ENCODE measurements around the gene ABCC9.

The ABCC9 gene

GRCh38 chr12:21865846-21866245, 75.4 kb downstream of the ABCC9 start:
- no peak for DNase-seq

DNA sequence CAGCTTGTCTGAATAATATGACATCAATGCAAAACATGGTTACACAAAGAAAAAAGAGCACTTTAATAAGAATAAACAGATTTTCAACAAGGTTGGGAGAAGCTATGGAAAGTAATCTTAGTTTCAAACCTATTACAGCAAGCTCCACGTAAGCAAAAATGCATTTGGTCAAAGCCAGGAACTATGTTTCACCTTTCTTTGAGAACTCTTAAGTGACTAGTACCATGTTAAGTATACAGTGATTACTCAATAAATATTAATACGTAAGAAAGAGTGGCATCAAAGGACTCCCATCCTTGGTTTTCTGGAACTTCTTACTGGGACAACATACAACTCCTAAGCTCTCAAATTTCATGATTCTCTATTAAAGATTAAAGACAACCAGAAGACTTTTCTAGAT, 80.7 kb downstream of the ABCC9 start:
- no peak for DNase-seq

DNA sequence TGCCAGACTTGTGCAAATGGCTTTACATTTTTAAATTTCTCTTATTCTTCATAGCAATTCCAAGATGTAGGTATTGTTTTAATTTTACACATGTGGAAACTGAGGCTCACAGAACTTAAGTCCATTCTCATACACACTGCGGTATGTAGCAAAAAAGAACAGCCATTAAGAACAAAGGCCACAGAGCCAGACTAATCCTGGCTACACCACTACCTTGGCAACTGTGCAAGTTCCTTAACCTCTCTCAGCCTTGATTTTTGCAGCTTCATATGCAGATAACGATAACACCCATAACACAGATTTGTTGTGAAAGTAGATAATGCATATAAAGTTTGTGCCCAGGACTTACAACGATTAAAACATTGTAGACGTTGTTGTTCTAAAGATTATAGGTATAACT, 81.1 kb downstream of the ABCC9 start:
- no peak for DNase-seq

GRCh38 chr12:21852251-21852650, 89.0 kb downstream of the ABCC9 start:
- DNase-seq, result no peak

- DNase-seq, result no peak
These were observed 90.1 kb downstream of the ABCC9 start for GRCh38 chr12:21851151-21851550.

- no peak for DNase-seq
These were observed 90.8 kb downstream of the ABCC9 start for GRCh38 chr12:21850419-21850818.

DNA sequence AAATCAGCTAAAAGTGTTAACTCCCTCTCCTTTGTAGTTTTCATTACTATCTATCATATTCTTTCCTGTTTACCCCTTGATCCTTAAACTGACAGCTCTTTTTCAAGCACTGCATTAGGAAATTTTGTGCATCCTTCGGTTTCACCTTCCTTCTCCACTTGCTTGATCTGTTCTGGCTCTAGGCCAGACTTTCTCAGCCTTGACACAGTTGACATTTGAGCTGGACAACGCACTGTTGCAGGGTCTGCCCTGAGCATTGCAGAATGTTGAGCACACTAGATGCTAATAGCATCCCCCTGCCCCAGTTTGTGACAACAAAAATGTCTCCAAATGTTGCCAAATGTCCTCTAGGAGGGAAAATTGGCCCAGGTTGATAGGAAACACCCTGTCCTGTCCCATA, 91.3 kb downstream of the ABCC9 start:
- no peak for DNase-seq

GRCh38 chr12:21848192-21848591, 93.0 kb downstream of the ABCC9 start:
- no peak for DNase-seq

GRCh38 chr12:21843795-21844194, 97.4 kb downstream of the ABCC9 start:
- no peak for DNase-seq

DNA sequence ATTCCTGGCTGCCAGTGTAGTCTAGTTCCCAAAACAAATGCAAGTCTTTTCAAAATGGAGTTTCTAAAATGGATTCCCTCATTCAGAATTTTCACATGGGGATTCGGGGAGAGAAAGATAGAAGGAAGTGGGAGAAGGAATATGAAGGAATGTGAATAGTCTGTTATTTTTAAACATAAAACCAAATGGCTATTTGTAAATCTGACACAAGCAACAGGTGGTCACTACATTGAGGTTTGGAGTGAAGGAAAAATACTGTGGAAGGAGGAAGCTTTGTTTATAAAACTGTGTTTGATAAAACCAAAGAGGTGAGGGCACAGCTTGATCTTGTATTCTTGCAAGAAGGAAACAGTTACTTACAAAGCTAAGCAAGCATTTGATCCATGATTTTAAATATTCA, 101.5 kb downstream of the ABCC9 start:
- DNase-seq, result no peak

- no peak for DNase-seq
These were observed 103.4 kb downstream of the ABCC9 start for GRCh38 chr12:21837847-21838246.

DNA sequence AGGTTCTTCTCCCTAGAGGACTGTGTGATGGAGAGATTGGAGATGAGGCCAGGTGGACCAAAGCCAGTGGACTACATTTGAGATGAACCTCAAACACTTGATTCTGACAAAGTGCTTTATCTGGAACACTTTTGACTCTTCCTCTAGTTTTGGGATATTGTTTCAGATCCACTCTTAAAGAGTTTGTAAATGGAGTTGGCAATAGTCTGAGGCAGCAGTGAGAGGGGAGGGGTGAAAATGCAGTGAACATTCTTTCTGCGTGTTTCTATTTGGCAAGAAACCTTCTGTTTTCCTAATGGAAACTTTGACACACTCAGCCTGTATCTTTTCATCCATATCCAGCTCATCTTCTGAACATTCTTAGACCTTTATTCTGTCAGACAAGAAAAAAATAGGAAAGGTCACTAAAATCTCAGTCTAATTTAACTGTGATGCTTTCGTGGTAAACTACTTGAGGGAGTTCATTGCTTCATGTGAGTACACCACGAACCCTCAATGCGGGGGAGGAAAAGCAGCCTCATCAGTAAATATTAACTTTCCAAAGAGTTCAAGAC, 109.4 kb downstream of the ABCC9 start:
- no peak for DNase-seq

DNA sequence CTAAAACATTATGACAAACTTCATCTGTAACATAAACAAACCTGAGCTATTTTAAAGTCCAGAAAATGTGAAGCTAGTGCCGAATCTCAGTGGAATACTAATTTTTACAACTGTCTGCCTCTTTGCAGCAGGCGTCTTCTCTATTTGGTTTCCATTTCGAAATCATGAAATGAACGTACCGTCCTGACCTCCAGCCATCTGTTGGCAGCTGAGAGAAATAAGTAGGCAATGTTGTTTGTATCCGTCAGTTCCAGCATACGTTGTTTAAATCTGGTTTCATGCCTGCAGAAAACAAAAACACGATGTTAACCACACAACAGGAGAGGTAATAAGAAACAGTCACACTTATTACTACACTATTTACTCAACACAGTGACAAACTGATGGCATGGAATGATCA, 112.4 kb downstream of the ABCC9 start:
- no peak for DNase-seq

- no peak for DNase-seq
These were observed 113.0 kb downstream of the ABCC9 start for GRCh38 chr12:21828136-21828775.

GRCh38 chr12:21827083-21827482, 114.1 kb downstream of the ABCC9 start:
- DNase-seq, result no peak

DNA sequence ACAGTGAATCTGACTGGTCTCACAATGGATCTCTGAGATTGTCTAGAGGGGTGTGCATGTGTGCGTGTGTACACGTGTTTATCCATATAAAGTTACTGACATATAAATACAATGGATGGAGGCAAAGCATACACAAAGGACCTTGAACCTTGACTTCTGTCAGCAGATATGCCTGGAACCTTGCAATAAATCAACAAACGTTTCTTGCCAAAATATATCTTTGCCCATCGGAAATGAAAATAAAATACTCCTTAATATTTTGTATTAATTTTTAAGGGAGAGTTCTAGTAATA, 114.7 kb downstream of the ABCC9 start:
- DNase-seq, result no peak

GRCh38 chr12:21825886-21826617, 115.2 kb downstream of the ABCC9 start:
- no peak for DNase-seq

- no peak for DNase-seq
These were observed 117.6 kb downstream of the ABCC9 start for GRCh38 chr12:21823581-21823980.

DNA sequence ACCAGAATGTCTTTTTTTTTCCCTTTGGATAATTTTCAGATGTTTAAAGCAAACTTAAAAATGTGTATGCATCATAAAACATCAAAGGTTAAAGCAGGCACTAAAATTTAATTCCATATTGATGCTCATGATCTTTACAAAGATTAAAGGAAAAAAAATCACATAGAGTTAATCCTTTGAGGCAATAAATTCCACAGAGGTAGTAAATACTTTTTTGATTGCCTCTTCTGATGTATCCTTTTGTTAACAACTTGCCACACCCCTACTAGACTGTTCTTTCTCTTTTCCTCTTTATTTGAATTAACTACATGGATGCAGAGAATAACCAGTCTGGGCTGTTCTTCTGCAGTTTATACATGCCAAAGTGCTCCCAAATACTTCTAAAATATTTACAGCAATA, 121.5 kb downstream of the ABCC9 start:
- no peak for DNase-seq

- DNase-seq, result no peak
These were observed 122.0 kb downstream of the ABCC9 start for GRCh38 chr12:21819236-21819635.

- no peak for DNase-seq
These were observed 122.6 kb downstream of the ABCC9 start for GRCh38 chr12:21818627-21819026.

DNA sequence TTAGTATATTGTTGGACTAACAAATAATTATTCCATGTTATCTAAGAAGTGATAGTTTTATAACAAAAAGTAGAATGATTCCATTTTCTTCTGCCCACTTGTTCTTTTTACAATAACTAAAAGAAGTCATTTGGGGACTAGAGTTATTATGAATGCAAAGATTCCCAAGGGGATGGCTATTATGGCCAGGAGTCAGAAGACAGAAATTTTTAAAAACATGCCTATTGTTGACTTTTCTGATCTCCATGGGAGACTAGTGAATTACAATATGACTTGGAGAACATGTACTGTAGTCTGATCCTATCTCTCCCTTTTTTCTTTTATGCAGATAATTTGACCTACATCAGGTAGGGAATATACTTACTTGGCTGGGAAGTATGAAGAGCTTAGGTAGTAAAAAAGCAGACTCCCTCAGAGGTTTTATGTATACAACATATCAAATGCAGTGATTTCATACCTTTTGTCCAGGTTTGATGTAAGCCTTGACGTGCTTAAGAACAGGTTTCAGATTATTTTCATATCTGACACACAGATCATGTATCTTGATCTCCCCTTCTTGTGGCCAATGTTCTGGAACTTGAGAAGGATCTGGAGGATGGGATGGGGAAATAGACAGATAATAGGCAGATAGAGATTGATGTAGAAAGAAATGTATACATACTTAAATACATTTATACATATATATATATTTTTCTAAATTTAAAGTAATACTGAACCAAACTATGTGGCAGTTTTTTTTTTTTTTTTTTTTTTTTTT, 125.7 kb downstream of the ABCC9 start:
- DNase-seq, result no peak

DNA sequence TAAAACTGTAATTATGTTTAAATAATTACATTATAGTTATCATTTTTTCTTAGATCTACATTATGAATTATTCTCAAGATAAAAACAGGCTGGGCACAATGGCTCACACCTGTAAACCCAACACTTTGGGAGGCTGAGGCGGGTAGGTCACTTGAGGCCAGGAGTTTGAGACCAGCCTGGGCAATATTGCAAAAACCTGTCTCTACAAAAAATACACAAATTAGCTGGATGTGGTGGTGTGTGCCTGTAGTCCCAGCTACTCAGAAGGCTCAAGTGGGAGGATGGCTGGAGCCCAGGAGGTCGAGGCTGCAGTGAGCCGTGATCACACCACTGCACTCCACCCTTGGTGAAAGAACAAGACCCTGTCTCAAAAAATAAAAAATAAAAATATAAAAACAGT, 126.4 kb downstream of the ABCC9 start:
- no peak for DNase-seq

- DNase-seq, result no peak
These were observed 126.9 kb downstream of the ABCC9 start for GRCh38 chr12:21814327-21814726.

Data from COR-L47 (cell line).